Loucy (cell line): ENCODE measurements around the gene NOC4L.

Experiments
- CTCF ChIP-seq: fragments of 200-600 bp; sonication (generic); conservative IDR thresholded peaks from 2 replicates; pipeline ENCODE4 v1.5.1; 2014; ENCODE audit warnings: mild to moderate bottlenecking, antibody characterized with exemption, low read length
- EZH2phosphoT487 ChIP-seq: fragments of 200-600 bp; IDR thresholded peaks from 2 replicates; pipeline ENCODE4 v1.6.1; 2018; ENCODE audit warnings: antibody characterized with exemption, mild to moderate bottlenecking, moderate library complexity, borderline replicate concordance

GRCh38 chr12:132160016-132160415 lies 15.8 kb downstream of the NOC4L start:
- TF ChIP-seq CTCF (no peak), EZH2phosphoT487 (no peak)
